ENCODE measurements around the gene ARMC12. TPM values are rescaled to one million over a fixed set of nuclear protein-coding genes. Genes with fewer than 3 reads are reported as not detected.

The ARMC12 gene
- total and polyA plus RNA-seq, 2 of the 4 experiments (the other 2 are of a cell fraction) = 0.18 to 0.74 TPM

GRCh38 chr6:35765739-35766138, 28.9 kb downstream of the ARMC12 start:
- in situ Hi-C loops (cut with MboI; ENCODE audit: low sequenced_read_pairs) (no loop called here), dilution Hi-C loops (cut with HindIII; ENCODE audit: low sequenced_read_pairs, unreplicated experiment) (no loop called here), intact Hi-C loops (cut with micrococcal nuclease) (no loop called here)
- Histone ChIP-seq H3K9ac (ENCODE audit: low read depth, low read length) (no peak overlapping the region), H3K23ac (ENCODE audit: low read depth, low read length) (no peak overlapping the region), H2BK15ac (ENCODE audit: low read depth, low read length) (no peak overlapping the region), H2AFZ (replicated peaks; ENCODE audit: low read length, poor library complexity) (no peak overlapping the region), H2BK5ac (ENCODE audit: low read depth, low read length, poor library complexity, severe bottlenecking) (no peak overlapping the region), H4K5ac (ENCODE audit: low read depth, low read length) (no peak overlapping the region), H2AK9ac (replicated peaks; ENCODE audit: low read depth, low read length, poor library complexity) (no peak overlapping the region), H2AK5ac (ENCODE audit: low read depth, low read length) (no peak overlapping the region), H2BK120ac (ENCODE audit: low read depth, low read length) (no peak overlapping the region), H4K20me1 (ENCODE audit: insufficient read depth, low read length) (no peaks in the 10 kb centered on the region), H3K9me3 (ENCODE audit: control insufficient read depth, insufficient read depth, low read length) (no peaks in the 10 kb centered on the region), H3K14ac (replicated peaks; ENCODE audit: low read depth, low read length) (no peak overlapping the region), H3K18ac (ENCODE audit: low read depth, low read length) (no peak overlapping the region), H3K4ac (ENCODE audit: low read depth, low read length) (no peak overlapping the region), H3K27me3 (ENCODE audit: control insufficient read depth, insufficient read depth, low read length) (peaks cover 32% of the 10 kb centered on the region), H3K56ac (ENCODE audit: extremely low read depth, insufficient read depth, low read length) (no peak overlapping the region), H3K4me2 (ENCODE audit: low read depth, low read length) (no peak overlapping the region), H3K4me1 (ENCODE audit: control insufficient read depth, insufficient read depth, low read length) (no peaks in the 10 kb centered on the region), H3K36me3 (ENCODE audit: control insufficient read depth, insufficient read depth, low read length) (no peaks in the 10 kb centered on the region), H2BK20ac (ENCODE audit: low read depth, low read length) (no peak overlapping the region), H4K91ac (ENCODE audit: insufficient read depth, low read depth, low read length) (no peak overlapping the region), H3K79me1 (ENCODE audit: low read depth in 1 of 2, low read length in 2 of 2) (no peaks in the 10 kb centered on the region), H3K4me3 (ENCODE audit: insufficient read depth, low read depth, low read length) (no peak overlapping the region), H3K27ac (ENCODE audit: insufficient read depth, low read length) (no peak overlapping the region), H3K9me1 (ENCODE audit: insufficient read depth, low read length) (no peaks in the 10 kb centered on the region), H4K8ac (ENCODE audit: low read depth in 2 of 2, low read length in 2 of 2) (no peak overlapping the region)
- WGBS, 2 experiments (ENCODE audit: extremely low coverage in 2 of 2, insufficient read length in 1 of 2) = 75% methylated on average over 19 of the region's 23 CpGs; no CpG with 5 or more reads in 1 of the 2 experiments
- ChIA-PET POLR2A (ENCODE audit: unreplicated experiment) (no interaction called here), CTCF (no interaction called here)
- TF ChIP-seq RAD21 (IDR thresholded peaks at IDR 0.05; ENCODE audit: low read length) (no peak), USF2 (IDR thresholded peaks at IDR 0.05; ENCODE audit: low read depth, low read length) (no peak), CEBPB (IDR thresholded peaks at IDR 0.05; ENCODE audit: low read depth, low read length) (no peak), BHLHE40 (IDR thresholded peaks at IDR 0.05; ENCODE audit: low read depth, low read length) (no peak), NFE2L2 (IDR thresholded peaks at IDR 0.05; ENCODE audit: low read depth, low read length) (no peak), CHD1 (IDR thresholded peaks at IDR 0.05; ENCODE audit: low read depth, low read length) (no peak)
- no TSS peak for BruUV-seq (replicated peaks)
- DNase-seq (no peak), ATAC-seq (ENCODE audit: low read depth) (no peak)
